Measurements from ENCODE around the gene KIAA1586.

- TF ChIP-seq POLR2A (IDR thresholded peaks at IDR 0.05; ENCODE audit: low read length) (no peak), GATA1 (IDR thresholded peaks at IDR 0.05; ENCODE audit: low read depth, low read length) (no peak)
These were observed 7.6 kb upstream of the KIAA1586 start for GRCh38 chr6:57038906-57039305.

Measured in erythroblast (primary cell).